Rectal smooth muscle tissue (tissue), 1 donor: Measurements from ENCODE around the gene ARGFX.

Source experiments
- H3K27ac ChIP-seq: one replicate; pipeline ENCODE4 v1.7.0; 2013; ENCODE audit warnings: low read depth, low read length, inconsistent platforms
- H3K27me3 ChIP-seq: one replicate; pipeline ENCODE4 v1.7.0; 2013; ENCODE audit warnings: low read length; ENCODE audit not compliant: control insufficient read depth, insufficient read depth
- H3K36me3 ChIP-seq: one replicate; pipeline ENCODE4 v1.7.0; 2013; ENCODE audit warnings: low read length; ENCODE audit not compliant: control insufficient read depth, insufficient read depth
- H3K4me1 ChIP-seq: one replicate; pipeline ENCODE4 v1.7.0; 2013; ENCODE audit warnings: low read length; ENCODE audit not compliant: control insufficient read depth, insufficient read depth
- H3K4me3 ChIP-seq: one replicate; pipeline ENCODE4 v1.7.0; 2013; ENCODE audit warnings: low read length
- H3K9ac ChIP-seq: one replicate; pipeline ENCODE4 v1.7.0; 2013; ENCODE audit warnings: low read length

Gene ARGFX

DNA sequence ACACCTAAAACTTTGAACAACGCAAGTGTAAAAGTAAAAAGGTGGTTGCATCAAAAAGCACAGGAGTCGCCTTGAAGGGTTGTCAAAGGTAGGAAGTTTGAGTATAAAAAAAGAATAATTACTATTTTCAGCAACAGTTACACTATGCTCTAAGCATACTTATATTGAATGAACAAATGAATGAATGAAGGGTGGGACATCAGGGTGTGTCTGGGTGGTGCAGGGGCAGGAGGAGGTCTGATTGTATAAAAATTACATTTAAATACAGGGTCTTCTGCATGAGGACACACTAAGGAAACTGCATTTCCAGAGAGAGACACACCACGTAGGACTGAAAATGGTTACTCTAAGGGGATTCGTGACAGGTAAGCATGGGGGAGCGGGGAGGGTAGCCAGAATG, at the start of gene ARGFX:
Gene ARGFX, plus strand, starts transcription at position 301 of the 400 bp plus-strand sequence. CDS start 2,765 bp downstream, outside the sequence.
- H3K4me3 ChIP-seq: no peak within 1 kb of the TSS
- H3K9ac ChIP-seq: no peak within 1 kb of the TSS
- no peak within 1 kb of the TSS for H3K27ac ChIP-seq
- no peaks in the 10 kb centered on the region for H3K4me1 ChIP-seq
- H3K36me3 ChIP-seq: no peaks in the 10 kb centered on the region
- H3K27me3 ChIP-seq: no peaks in the 10 kb centered on the region

DNA sequence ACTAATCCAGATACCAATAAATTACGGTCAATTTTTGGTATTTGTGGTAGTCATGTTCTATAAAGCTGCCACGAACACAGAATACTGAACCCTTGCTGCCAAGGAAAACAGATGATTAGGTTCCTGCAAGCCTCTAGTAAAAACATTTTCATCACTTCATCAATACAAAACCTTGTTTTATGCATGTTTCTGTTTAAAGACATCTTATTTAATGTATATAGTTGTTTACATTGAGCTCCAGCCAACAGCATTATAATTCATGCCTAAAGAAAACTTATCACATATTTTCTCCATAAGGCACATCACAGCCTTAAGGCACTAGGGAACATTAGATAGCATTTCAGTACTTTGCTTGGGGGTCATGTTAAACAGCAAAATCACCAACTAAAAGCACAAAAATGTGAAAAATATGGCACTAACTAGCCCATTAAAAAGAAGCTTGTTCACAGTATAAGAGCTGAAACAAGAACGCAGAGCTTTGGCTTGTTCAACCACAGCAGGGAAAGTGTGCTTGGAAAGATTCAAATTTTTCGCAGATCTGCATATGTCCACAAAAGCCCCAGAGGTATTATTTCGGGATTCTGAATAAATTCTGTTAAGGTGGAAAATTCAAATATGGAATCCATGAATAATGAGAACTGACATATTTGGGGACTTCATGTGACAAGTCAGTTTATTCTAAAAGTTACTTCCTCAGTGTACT, 49.6 kb upstream of the ARGFX start:
- H3K27ac ChIP-seq: no peak overlapping the region
- no peak overlapping the region for H3K4me3 ChIP-seq
- no peaks in the 10 kb centered on the region for H3K27me3 ChIP-seq
- no peaks in the 10 kb centered on the region for H3K4me1 ChIP-seq
- H3K36me3 ChIP-seq: no peaks in the 10 kb centered on the region
- no peak overlapping the region for H3K9ac ChIP-seq

DNA sequence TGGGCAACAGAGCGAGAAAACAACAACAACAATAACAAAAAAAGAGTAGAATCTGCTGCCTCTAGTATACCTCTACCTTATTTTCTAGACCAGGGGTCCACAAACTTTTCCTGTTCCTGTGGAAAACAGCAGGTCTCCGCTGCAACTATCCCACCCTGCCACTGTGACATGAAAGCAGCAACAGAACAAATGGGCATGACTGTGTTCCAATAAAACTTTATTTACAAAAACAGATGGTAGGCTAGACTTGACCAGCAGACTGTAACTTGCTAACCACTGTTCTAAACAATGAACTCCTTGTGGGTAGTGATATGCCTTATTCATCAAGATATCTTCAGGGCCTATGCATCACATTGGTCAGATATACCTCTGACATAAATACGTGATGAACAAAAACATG, 47.2 kb upstream of the ARGFX start:
- H3K9ac ChIP-seq: no peak overlapping the region
- no peaks in the 10 kb centered on the region for H3K27me3 ChIP-seq
- H3K36me3 ChIP-seq: no peaks in the 10 kb centered on the region
- H3K4me3 ChIP-seq: no peak overlapping the region
- H3K27ac ChIP-seq: no peak overlapping the region
- no peaks in the 10 kb centered on the region for H3K4me1 ChIP-seq

DNA sequence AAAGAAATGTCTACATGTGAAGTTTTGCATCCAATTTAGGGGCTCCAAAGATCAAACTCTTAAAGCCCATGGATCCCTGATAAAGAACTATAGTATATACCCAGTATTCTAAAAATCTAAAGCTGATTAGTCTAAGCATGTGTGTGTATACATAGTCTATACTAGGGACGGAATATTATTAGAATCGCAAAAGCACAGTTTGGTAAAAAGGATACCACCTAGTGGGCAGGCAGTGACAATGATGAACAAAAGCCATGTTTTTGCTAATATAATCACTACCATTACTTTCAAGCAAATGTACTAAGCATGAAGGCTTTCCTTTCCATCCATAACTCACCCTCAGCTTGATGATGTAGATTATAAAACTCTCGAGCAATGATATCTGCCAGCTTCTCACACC, 38.4 kb upstream of the ARGFX start:
- no peaks in the 10 kb centered on the region for H3K36me3 ChIP-seq
- H3K9ac ChIP-seq: no peak overlapping the region
- no peak overlapping the region for H3K4me3 ChIP-seq
- no peak overlapping the region for H3K27ac ChIP-seq
- H3K27me3 ChIP-seq: no peaks in the 10 kb centered on the region
- H3K4me1 ChIP-seq: no peaks in the 10 kb centered on the region

DNA sequence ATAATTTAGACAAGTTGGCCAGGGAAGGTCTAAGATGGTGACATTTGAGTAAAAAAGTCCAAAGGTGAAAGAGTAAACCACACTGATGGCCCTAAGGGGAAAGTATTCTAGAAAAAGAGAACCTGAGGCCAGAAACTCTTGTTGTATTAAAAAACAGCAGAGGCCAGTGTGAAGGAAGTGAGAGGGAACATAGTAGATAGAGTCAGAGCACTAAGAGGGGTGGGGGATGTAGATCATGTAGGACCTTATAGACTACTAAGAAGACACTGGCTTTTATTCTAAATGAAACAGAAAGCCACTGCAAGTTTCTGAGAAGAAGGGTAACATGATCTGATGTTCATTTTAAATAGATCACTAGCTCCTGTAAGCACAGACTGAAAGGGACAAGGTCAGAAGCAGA, 36.5 kb upstream of the ARGFX start:
- no peak overlapping the region for H3K9ac ChIP-seq
- no peaks in the 10 kb centered on the region for H3K27me3 ChIP-seq
- no peaks in the 10 kb centered on the region for H3K36me3 ChIP-seq
- H3K4me3 ChIP-seq: no peak overlapping the region
- no peak overlapping the region for H3K27ac ChIP-seq
- H3K4me1 ChIP-seq: no peaks in the 10 kb centered on the region

GRCh38 chr3:121542924-121543323, 24.8 kb upstream of the ARGFX start:
- no peak overlapping the region for H3K27ac ChIP-seq
- H3K36me3 ChIP-seq: no peaks in the 10 kb centered on the region
- peaks cover 5% of the 10 kb centered on the region for H3K4me1 ChIP-seq
- no peak overlapping the region for H3K4me3 ChIP-seq
- no peaks in the 10 kb centered on the region for H3K27me3 ChIP-seq
- no peak overlapping the region for H3K9ac ChIP-seq

GRCh38 chr3:121545049-121545573, 22.6 kb upstream of the ARGFX start:
- no peak overlapping the region for H3K9ac ChIP-seq
- no peak overlapping the region for H3K27ac ChIP-seq
- peak overlapping the region; percentile 57 for H3K4me3 ChIP-seq

GRCh38 chr3:121545574-121546455, 21.9 kb upstream of the ARGFX start, which contains the start of gene POLQ:
TSS of gene POLQ (minus strand) at chr3:121545988. CDS start at chr3:121545877, 111 bp downstream.
- Histone ChIP-seq H3K36me3 (no peaks in the 10 kb centered on the region), H3K27ac (peak within 1 kb of the TSS; percentile 56), H3K9ac (peak within 1 kb of the TSS; percentile 64), H3K27me3 (no peaks in the 10 kb centered on the region), H3K4me3 (peak within 1 kb of the TSS; percentile 57), H3K4me1 (peaks cover 5% of the 10 kb centered on the region)

More at GRCh38 chr3:121545049-121545573, 22.6 kb upstream of the ARGFX start:
- Histone ChIP-seq H3K36me3 (no peaks in the 10 kb centered on the region), H3K27me3 (no peaks in the 10 kb centered on the region), H3K4me1 (peaks cover 5% of the 10 kb centered on the region)

DNA sequence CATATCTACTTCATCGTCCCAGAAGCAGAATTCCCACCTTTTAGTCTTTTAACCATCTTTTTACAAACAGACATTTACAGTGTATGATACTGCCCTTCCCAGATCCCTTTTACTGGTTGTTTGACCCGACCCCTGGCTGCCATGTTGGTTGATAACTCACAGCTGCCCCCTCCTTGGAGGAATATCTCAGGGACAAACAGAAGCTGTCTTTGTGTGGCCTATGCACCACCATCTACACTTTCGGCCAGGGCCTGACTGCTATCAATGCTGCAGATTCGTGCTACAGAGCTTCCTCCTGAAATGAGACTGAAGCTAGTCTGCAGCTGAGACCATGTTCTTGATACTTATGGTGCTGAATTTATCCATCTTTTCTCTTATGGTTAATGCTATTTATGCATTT, 15.4 kb upstream of the ARGFX start:
- Histone ChIP-seq H3K36me3 (no peaks in the 10 kb centered on the region), H3K4me3 (no peak overlapping the region), H3K4me1 (no peaks in the 10 kb centered on the region), H3K27ac (no peak overlapping the region), H3K27me3 (no peaks in the 10 kb centered on the region), H3K9ac (no peak overlapping the region)

- Histone ChIP-seq H3K27ac (no peak overlapping the region), H3K4me1 (no peaks in the 10 kb centered on the region), H3K4me3 (no peak overlapping the region), H3K36me3 (no peaks in the 10 kb centered on the region), H3K9ac (no peak overlapping the region), H3K27me3 (no peaks in the 10 kb centered on the region)
Measured at GRCh38 chr3:121552797-121553196, 15.0 kb upstream of the ARGFX start.

DNA sequence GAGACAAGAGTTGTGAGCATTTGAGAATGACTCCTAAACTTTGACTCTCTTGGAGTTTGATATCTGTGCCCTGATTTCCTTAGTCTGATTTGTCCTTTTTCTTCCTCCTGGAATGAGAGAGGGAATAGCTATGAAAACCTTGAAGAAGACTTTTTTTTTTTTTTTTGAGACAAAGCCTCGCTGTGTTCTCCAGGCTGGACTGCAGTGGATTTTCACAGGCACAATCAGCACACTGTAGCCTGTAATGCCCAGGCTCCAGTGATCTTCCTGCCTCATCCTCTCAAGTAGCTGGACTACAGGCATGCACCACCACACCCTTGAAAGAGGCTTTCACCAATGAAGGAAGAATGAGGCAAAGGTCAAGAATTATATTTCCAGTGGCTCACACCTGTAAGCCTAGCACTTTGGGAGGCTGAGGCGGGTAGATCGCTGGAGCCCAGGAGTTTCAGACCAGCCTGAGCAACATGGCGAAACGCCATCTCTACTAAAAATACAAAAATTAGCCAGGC, 10.3 kb upstream of the ARGFX start:
- H3K4me1 ChIP-seq: no peaks in the 10 kb centered on the region
- H3K36me3 ChIP-seq: no peaks in the 10 kb centered on the region
- H3K27ac ChIP-seq: no peak overlapping the region
- H3K4me3 ChIP-seq: no peak overlapping the region
- no peak overlapping the region for H3K9ac ChIP-seq
- H3K27me3 ChIP-seq: no peaks in the 10 kb centered on the region

DNA sequence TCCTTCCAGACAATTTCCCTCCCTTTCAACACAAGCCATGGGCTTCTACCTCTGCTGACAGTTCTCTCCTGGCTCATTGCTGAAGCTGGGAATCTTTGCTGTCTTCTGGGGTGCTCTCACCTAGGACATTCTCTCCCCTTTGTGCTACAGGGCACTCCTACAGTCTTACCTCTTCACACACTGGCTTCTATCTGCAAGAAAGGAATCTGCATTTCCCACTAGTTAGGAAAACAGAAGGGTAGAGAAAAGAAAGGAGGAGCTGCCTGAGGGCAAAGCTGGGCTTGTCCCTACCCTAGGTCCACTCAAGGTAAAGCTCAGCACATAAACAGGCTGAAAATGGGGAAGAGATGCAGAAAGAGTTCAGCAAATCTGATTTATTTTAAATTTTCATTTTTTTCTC, 5.6 kb upstream of the ARGFX start:
- H3K9ac ChIP-seq: no peak overlapping the region
- no peaks in the 10 kb centered on the region for H3K36me3 ChIP-seq
- H3K27ac ChIP-seq: no peak overlapping the region
- no peak overlapping the region for H3K4me3 ChIP-seq
- no peaks in the 10 kb centered on the region for H3K4me1 ChIP-seq
- H3K27me3 ChIP-seq: no peaks in the 10 kb centered on the region
